Stimulated activated CD8-positive, alpha-beta memory T cell treated with anti-CD3 and anti-CD28 coated beads, Interleukin-2, amount 100 ng/mL, for 1 hour (primary cell): ENCODE measurements around the gene GRIK3.

Experiments
- DNase-seq, 2 donors: peaks; one replicate each; pipeline ENCODE4 v3.0.0-alpha.2; 2020; ENCODE audit warnings: low read depth in 2 of 2

The GRIK3 gene

DNA sequence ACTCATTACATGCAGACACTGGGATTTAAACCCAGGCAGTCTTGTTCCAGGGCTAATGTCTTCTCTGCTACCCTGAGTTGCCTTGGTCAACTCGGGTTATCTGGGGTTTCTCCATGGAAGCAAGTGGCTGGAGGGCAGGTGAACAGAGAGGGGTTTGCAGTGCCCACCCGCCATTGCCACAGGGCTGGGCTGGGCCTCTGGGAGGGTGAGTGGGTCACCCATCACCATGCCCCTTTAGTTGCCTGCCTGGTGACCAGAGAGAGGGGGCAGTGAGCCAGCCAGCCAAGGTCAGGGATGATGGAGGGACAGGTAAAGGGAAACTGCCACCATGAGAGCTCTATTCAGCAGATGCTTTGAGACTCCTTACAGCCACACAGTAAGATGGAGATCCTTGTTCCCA lies 53.2 kb downstream of the GRIK3 start:
- no peak for DNase-seq

DNA sequence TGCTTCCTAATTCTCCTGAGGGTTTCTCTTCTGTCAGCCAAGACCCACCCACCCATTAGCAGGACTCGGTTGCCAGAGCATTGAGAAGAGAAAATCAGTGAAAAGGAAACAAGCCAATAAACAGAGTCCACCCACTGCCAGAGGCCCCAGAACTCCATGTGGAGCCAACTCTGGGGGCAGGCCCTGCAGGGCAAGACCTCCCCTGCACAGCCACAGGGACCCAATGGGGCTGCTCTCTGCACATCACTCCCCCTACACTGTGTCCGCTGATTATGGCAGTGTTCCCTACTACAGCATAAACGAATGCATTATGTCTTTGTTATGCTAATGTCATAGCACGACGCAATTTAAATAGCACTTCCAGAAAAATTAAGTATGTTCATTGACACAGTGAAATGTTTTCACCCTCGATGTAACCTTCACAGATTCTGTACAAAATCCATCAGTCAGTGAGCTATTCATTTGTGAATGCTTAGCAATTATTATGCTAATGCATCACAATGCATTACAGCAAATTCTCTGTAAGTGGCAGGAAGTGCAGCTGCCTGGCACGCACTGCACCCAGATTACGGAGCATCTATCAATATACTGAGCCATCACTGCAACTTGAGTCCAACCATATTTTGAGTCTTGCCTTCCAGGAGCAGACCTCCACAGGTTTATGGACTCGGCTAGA lies 56.4 kb downstream of the GRIK3 start:
- DNase-seq = no peak

DNA sequence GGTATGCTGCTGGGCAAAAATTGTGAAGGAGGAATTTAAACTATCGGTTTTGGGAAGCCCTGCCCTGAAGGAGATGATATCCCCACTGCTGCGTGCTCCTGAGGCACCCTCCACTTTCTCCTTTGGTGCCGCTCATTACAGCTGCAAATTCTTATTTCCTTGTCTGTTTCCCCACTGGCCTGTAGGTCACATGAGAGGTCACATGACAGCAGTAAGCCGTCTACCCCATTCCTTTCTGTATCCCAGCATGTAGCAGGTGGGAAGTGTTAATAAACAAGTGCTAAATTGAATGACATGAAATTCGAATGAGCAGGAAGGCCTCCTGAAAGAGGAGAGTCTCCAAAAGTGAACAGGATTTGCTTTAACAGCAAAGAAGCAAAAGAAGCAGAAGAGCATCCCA lies 58.7 kb downstream of the GRIK3 start:
- no peak for DNase-seq

DNA sequence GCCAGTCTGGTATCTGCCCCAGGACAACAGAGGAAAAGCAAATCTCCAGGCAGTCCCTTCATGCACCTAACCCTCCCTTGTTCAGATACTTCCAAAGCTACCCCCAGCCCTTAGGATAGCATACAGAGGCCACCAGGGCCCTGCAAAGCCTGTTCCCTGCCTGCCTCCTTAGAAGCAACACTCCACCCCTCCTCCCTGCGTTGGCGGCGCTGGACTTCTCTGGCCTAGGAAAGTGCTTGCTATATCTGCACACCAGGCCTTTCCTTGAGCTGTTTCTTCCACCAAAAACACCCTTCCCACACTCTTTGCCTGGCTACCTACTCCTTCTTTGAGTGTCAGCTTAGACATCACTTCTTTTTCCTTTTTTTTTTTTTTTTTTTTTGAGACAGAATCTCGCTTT lies 61.3 kb downstream of the GRIK3 start:
- DNase-seq = no peak

DNA sequence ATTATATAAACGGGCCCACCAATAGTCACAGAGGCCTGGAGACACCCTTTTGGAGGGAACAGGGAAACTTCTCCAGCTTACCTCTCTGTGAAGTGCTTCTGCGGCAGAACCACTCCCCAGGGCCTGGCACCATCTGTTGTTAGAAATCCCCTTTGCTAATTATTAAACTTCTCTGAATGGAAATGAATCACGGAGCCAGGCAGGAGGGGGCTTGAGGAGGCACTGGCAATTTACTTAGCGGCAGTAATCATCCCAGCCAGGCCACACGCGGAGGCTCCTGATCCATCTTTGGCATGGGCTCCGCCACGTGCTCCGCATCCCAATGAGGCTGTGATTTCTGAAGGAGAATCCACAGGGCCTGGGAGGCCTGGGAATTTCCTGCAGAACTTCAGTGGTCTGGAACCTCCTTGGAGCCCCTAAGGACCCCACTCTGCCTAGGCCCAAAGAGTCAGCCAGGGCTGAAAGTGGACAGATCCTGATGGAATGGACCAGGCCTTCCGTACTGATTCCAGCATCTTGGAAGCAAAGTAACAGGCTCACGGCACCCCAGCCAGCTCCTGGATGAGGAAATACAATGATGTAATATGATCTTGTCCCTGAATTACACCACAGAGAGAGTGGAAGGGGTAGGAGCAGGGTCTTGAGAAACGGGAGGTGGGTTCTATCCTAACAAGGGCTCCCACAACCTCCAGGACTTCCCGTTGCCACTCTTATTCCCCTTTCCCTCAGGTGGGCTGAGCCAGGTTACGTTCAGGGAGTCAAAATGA lies 62.3 kb downstream of the GRIK3 start:
- DNase-seq = no peak

DNA sequence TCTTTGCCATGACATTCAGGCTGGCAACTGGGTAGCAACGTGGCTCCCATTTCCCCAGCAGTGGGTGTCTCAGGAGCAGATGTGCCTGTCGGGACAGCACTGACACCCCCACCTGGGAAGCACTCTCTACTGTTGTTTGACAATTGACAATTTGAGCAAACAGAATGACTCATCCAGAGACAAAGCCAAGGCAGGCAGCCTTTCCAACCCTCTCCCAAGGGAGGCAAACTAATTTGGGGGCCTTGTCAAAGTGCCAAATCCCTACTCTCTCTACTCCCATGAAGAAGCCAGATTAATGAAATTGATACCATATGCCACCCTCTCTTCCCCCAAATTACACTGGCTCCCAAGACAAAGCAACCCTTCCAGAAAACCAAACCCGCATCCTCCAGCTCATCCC lies 65.6 kb downstream of the GRIK3 start:
- no peak for DNase-seq

DNA sequence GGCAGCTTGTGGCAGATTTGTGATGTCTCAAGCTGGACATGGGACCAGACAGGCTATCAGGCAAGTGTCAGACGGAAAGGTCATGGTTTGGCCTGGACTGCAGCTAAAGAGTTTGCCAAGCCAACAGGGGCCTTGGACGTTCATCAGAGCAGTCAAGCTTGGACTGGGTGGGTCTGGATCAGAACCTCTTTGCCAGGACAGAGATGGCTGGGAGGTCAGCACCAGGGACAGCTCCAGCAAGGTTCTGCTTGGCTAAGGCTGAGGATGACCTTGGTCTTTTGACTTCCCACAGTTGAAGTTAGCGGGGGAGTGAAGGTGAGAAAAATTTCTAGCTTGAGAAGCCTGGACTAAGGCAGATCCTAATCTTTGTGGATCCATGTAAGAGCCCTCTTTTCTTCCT lies 68.1 kb downstream of the GRIK3 start:
- DNase-seq = no peak

DNA sequence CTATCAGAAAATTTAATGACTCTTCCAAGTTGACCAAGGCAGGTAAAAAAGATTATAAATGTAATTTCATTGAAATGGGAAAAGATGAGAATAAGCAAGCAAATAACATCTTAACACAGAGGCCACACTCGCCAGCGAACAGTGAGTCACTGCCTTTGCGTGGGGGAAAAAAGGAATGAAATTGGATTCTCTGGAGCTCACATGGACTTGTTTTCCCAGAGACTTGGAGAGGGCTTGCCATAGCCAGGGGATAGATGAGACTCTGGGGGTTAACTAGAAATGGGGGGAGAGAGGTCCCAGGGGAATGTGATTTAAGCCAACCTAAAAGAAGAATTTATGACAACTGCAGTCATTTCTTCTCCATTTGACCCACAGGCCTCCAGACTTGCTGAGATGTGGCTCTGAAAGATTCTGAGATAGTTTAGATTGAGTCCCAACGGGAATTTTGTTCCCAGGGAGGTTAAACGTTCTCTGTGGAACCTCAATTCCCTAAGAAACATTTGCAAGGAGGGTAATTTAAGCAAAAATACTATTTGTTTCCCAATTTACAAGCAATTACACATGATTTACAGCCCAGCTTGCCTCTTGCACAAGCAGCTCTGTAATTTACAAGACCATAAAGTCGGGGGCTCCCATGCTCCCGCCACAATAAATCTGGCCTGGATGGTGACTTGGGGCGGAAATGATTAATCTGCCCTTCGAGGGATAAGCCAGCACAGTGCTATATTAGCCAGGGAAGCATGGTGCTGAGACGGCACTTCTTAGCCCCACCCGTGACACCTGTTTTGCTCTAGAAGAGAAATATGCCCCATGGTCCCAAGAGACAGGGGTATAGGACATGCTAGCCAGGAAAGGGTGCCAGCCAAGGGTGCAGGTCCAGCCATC lies 68.8 kb downstream of the GRIK3 start:
- no peak for DNase-seq

DNA sequence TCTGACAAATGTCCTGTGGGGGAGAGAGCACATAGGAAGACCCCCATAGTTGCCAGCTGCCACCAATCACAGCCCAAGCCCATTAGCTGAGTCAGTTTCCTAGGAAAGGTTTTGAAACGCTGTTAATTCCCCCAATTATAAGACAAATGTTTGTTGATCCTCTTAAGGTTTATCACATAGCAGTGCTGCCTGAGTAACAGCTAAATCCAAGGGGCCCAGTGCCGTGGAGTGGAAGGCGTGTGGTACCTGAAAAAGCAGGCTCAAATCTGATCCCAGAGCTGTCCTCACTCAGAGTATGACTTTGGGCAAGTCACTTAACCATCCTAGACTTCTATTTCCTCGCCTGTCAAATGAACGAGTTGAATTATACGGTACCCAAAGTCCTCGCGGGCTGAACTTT lies 69.5 kb downstream of the GRIK3 start:
- no peak for DNase-seq

DNA sequence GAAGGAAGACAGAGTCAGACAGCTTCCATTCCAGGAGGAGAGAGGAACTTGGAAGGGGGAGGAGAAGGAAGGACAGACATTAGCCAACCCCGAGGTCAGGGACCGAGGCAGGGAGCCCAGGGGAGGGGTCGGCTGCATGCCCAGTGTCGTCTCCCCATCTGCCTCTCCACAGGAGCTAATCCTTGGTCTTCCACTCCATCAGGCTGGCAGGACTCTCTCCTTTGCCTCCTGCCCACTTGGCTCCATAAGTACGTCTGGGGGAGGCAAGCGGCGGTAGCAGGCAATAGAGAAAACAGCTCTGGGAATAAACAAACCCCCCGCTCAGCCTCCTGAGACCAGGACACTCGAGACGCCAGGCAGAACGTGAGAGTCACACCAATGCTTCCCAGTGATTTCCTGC lies 71.3 kb downstream of the GRIK3 start:
- no peak for DNase-seq

DNA sequence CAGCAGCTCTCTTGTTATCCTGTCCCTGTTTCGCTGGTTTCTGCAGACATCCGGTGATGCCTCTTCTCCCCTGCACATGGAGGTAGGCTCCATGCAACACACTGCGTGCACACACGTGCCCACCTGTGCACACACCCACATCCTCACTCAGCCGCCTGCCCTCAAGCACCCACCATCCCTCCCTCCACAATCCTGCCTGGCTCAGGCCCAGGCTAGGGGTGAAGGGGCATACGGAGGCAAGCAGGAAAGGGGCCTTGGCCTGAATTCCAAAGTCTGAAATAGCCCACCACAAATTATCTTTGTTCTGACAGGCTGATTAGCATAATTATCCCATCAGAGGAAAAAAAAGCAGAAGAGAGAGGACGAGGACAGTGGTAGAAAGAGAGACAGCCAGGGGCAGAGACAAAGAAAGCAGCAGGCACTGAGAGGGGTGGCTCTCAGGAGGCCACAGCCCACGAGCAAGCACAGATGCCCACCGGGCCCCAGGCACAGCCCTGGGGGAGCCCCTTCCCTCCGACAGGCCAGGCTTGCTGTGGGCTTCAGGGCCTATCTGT lies 73.2 kb downstream of the GRIK3 start:
- no peak for DNase-seq

DNA sequence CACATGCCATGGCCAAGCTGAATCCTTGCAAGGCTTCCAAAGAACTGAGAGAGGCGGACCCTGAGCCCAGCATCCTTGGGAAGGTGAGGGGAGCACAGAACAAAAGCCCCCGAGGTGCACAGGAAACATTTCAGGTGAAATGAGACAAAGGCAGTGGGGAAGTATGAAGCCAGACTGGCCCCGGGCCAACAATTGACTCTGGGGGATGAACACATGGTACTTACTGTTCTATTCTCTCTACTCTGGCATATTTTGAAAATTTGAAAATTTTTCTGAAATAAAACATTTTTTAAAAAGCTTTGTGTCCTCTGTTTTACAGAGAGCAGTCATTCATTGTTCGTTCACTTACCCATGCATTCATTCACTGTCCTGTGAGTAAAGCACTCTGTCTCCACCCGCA lies 77.7 kb downstream of the GRIK3 start:
- DNase-seq = no peak

DNA sequence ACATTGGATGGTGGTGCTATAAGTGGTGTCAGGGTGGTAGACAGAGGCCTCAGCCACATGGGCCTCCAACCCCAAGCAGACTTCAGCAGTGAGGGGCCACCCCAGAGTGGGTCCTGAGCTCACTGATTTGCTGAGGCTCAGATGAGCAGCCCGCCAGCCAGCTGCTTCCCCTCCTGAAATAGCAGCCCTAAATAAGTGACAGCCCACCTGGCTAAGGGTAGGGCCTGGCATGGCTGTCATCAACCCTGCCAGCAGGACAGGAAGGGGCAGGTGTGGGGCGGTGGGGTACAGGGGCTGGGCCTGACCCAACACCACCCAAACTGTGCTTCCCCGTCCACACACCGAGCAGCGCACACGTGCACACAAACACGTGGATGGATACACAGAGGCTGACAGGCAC lies 79.3 kb downstream of the GRIK3 start:
- DNase-seq = no peak

DNA sequence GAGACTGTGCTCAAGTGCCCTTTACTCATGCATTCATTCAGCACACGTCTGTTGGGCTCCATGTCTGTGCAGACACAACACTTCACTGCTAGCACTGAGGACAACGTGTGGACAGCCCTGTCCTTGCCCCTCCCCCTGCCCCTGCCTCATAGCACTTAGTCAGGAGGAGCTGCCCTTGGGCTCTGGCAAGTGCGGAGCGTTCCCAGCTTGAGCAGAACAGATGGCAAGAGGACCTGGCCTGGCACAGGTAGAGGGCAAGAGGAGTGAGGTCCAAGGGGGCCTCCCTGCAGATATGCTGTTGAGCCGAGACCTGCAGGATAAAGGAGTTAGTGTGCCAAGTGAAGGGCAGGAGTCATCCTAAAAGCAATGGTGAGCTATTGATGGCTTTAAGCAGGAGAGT lies 81.3 kb downstream of the GRIK3 start:
- no peak for DNase-seq

DNA sequence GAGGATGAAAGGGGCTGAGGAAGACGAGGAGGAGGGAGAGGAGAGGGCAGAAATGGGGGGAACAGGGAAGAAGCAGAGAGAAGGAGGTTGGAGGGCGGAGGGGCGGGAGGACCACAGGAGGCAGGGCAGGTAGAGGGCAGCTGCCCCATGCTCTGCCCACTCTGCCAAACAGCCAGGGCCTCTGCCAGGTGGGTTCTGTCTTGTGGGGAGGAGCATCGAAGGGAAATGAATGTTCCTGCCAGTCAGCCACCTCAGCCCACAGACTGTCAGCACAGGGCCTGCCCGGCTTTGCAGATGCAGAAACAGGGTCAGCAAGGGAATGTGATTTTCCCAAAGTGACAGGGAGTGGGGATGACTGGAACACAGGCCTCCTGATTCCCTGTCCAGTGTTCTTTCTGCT lies 82.6 kb downstream of the GRIK3 start:
- no peak for DNase-seq

DNA sequence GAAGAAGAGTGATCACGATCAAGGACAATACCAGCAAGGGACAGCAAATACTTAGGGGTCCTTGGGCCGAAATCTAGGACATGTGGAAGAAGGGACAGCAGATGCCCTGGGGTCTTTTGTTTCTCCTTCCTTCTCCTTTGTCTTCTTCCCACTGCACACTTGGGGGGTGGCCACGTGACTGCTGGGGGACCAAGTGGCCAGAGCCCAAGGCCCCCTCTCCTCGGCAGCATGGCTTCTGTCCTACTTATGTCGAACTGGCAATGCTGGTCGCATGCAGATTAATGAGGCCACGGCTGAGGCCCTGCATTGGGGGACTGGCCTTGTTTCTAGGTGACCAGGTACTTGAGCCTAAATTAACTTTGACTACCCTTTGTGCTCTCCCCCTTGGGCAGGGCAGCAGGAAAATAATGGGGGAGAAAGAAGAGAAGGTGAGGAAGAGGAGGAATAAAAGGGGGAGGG lies 83.0 kb downstream of the GRIK3 start:
- DNase-seq = no peak

DNA sequence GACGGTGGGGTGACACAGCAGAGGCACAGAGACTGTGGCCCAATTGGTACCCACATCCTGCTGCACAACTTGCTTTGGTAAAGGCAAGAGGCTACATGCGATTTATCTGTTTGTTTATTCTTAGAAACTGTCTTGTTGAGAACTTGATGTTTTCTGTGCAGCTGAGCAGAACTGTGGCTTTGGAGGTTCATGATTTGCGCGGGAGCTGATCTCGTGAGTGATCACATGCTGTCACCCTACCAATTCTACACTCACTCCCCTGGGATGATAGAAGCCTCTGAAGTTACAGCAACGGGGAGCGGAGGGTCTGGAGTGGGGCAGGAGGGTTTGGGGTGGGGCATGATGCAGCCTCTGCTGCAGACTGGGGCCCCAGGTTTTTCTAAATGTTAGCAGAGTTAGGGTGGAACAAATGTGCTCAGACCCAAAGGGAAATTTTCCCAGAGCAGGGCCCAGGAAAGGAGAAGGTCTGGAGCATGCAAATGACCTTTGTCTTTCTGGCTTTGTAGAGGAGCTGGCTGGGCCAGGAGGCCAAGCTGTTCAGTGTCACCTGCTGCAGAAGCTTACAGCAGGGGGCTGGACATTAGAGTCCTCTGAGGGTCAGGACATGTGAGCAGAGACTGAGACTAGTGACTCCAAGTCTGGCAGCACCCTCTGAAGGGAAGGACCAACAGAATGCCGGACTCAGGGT lies 83.6 kb downstream of the GRIK3 start:
- no peak for DNase-seq

DNA sequence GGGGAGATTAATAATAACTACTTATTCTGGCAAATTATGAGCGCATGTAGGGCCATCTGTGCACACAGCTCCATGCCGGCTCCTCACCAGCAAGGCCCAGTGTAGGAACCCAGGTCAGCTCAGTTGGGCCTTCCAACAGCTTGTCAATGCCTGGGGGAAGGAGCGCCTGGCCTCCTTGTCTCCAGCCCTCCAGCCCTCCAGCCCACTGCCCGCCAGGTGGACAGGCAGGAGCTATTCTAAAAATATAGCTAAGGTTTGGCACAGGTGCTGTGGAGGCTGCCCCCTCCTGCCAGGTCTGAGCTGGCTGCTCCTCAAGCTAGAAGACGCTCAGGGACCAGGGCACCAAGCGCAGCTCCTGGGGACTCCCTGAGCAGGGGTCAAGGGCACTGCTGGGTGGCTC lies 85.7 kb downstream of the GRIK3 start:
- no peak for DNase-seq

DNA sequence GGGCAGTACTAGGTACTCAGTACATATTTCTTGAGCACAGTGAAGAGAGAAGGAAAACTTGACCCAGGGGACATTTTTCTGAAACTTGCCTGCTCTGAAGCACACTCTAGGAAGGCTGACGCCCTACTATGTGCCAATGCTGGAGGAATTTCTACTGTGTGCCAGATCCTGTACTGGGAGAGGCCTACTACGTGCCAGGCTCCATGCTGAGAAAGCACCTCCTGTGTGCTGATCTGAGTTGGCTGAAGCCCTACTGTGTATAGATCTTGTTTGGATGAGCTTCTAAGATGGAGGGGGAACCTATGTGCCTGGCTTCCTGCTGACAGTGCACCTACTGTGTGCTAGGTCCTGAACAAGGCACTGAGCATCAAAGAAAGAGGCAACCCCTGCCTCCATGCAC lies 86.2 kb downstream of the GRIK3 start:
- no peak for DNase-seq

DNA sequence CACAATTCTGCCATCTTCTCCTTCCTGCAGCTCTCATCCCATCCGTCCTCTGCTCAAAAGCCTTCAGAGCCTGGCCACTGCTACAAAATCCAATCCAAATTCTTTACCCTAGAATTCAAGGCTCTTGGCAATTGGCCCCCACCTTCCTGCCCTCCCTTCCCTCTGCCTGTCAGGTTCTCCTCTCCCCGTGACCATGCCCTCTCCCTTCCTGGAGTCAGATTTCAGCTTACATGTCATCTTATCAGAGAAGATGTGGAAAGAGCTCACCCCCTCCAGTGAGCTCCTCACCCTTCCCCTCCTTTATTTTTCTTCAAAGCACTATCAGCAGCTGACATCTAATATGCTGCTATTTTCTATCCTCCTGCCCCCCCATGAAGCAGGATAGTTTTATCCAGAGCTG lies 86.9 kb downstream of the GRIK3 start:
- DNase-seq = no peak

DNA sequence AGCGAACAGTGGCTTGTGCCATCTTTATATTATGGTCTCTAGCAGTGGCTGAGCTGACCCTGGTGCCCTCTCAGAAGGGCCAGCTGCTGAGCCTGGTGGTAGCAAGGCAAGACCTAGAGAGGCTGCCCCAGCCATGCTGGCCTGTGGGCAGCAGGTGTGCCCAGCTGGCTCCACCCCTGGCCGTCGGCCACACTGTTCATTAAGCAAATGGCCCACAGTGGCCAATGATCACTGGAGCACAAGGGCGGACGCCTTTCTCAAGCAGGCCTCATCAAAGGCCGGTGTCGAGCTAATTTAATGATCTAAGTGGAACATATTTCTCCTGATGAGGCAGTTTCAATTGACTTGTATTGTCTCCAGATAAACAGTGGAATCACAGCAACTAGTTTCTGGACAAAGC lies 89.4 kb downstream of the GRIK3 start:
- DNase-seq = no peak

DNA sequence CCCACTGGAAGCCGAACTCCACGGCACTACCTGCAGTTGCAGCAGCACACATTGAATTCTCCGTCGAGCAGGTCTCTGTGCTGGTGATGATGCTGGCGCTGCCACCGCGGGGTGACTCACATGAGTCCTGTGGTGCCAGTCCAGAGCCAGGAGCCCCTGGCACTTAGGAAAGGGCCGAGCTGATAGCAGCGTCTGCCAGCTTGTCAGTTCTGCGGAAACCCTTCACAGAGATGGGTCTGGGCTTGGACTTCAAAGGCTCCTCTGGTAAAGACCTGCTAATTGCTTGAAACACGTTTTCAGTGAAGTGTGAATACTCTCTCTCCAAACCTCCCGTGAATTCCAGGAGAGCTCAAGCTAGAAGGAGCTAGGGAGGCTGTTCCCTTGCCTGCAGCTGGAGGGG lies 92.2 kb downstream of the GRIK3 start:
- no peak for DNase-seq
